H1 (cell line): ENCODE data around the gene IL7R. TPM values are rescaled to one million over a fixed set of nuclear protein-coding genes. Genes with fewer than 3 reads are reported as not detected.

Experiments
- CTCF ChIA-PET: fragments of 300-600 bp; sonication (Branson Sonifier 250); formaldehyde crosslinking; loops from one replicate; lab custom pipeline; 2021; ENCODE audit not compliant: partially characterized antibody; lab: Charles Lee
- POLR2A ChIA-PET: fragments of 300-600 bp; sonication (Branson Sonifier 250); formaldehyde crosslinking; loops from one replicate; lab custom pipeline; 2021; ENCODE audit warnings: inconsistent platforms; ENCODE audit not compliant: partially characterized antibody; lab: Charles Lee
- DNase-seq, 2 experiments: peaks; one replicate each; pipeline versions ENCODE4 v3.0.0 to v3.0.0-alpha.2; 2010 to 2022; ENCODE audit warnings: low spot score in 2 of 2, low read depth in 1 of 2, mixed read lengths in 1 of 2
- FAIRE-seq: peaks from 2 replicates; lab custom pipeline; 2011; peaks lifted over from hg19 to GRCh38; lab: Jason Lieb, UNC
- H2AFZ ChIP-seq: 2 replicates; pipeline ENCODE4 v1.8.1; 2012; ENCODE audit warnings: low read length, inconsistent platforms
- H2AK5ac ChIP-seq: 2 replicates; pipeline ENCODE4 v1.6.1; 2013; ENCODE audit warnings: low read depth, low read length
- H2BK120ac ChIP-seq: replicated peaks from 2 replicates; pipeline ENCODE3; 2013; ENCODE audit warnings: low read depth, low read length, inconsistent platforms
- H2BK12ac ChIP-seq: 2 replicates; pipeline ENCODE4 v1.6.1; 2013; ENCODE audit warnings: low read depth, low read length
- H2BK15ac ChIP-seq: 2 replicates; pipeline ENCODE4 v1.6.1; 2013; ENCODE audit warnings: low read length
- H2BK20ac ChIP-seq: 2 replicates; pipeline ENCODE4 v1.6.1; 2013; ENCODE audit warnings: low read length
- H2BK5ac ChIP-seq: 2 replicates; pipeline ENCODE4 v1.6.1; 2013; ENCODE audit warnings: low read depth, low read length
- H3K14ac ChIP-seq: 2 replicates; pipeline ENCODE4 v1.6.1; 2013; ENCODE audit warnings: inconsistent platforms; ENCODE audit not compliant: insufficient read length
- H3K18ac ChIP-seq: 2 replicates; pipeline ENCODE4 v1.6.1; 2013; ENCODE audit warnings: low read length; ENCODE audit errors: extremely low read depth
- H3K23ac ChIP-seq: 2 replicates; pipeline ENCODE4 v1.6.1; 2013; ENCODE audit warnings: inconsistent platforms; ENCODE audit not compliant: insufficient read length
- H3K23me2 ChIP-seq: 2 replicates; pipeline ENCODE4 v1.6.1; 2013; ENCODE audit warnings: low read depth, low read length
- H3K27ac ChIP-seq: 2 replicates; pipeline ENCODE4 v1.6.1; 2011; ENCODE audit warnings: low read depth, low read length, inconsistent platforms
- H3K27me3 ChIP-seq, 4 experiments: replicated peaks in 1 of 4; 1 replicate in 1 of 4; 2 replicates in 3 of 4; pipeline versions ENCODE4 v1.6.1 to v1.8.1; 2011 to 2013; ENCODE audit warnings: low read length in 3 of 4, mild to moderate bottlenecking in 3 of 4, inconsistent platforms in 2 of 4, mixed read lengths in 2 of 4, moderate library complexity in 1 of 4; ENCODE audit not compliant: control insufficient read depth in 3 of 4, insufficient read depth in 3 of 4; ENCODE audit errors: extremely low read depth in 1 of 4
- H3K36me3 ChIP-seq, 4 experiments: 2 replicates each; pipeline versions ENCODE4 v1.6.1 to v1.8.1; 2011 to 2013; ENCODE audit warnings: mild to moderate bottlenecking in 4 of 4, low read length in 3 of 4, moderate library complexity in 2 of 4, control low read depth in 1 of 4, inconsistent platforms in 1 of 4; ENCODE audit not compliant: insufficient read depth in 4 of 4, control insufficient read depth in 2 of 4
- H3K4ac ChIP-seq: replicated peaks from 2 replicates; pipeline ENCODE3; 2013; ENCODE audit warnings: low read length, low read depth, mixed read lengths, inconsistent platforms; ENCODE audit not compliant: insufficient read length
- H3K4me1 ChIP-seq, 4 experiments: replicated peaks in 1 of 4; 1 replicate in 1 of 4; 2 replicates in 3 of 4; pipeline versions ENCODE4 v1.6.1 to v1.8.1; 2011 to 2013; ENCODE audit warnings: low read length in 3 of 4, inconsistent platforms in 2 of 4, mixed read lengths in 1 of 4; ENCODE audit not compliant: insufficient read depth in 4 of 4, control insufficient read depth in 3 of 4
- H3K4me2 ChIP-seq, 2 experiments: 2 replicates each; pipeline versions ENCODE4 v1.6.1 to v1.8.1; 2011 to 2013; ENCODE audit warnings: low read depth in 2 of 2, low read length in 2 of 2, control low read depth in 1 of 2, inconsistent platforms in 1 of 2, mild to moderate bottlenecking in 1 of 2; ENCODE audit not compliant: insufficient read depth in 1 of 2
- H3K4me3 ChIP-seq, 4 experiments: fragments of 200-600, 300-600 bp in 1 of 4; sonication (generic), shearing (Covaris generic), sonication (Bioruptor Twin) in 1 of 4; 2 replicates each; pipeline versions ENCODE4 v1.5.1 to v1.8.1; 2011 to 2016; ENCODE audit warnings: low read length in 4 of 4, low read depth in 3 of 4, control low read depth in 2 of 4, inconsistent platforms in 2 of 4, mild to moderate bottlenecking in 2 of 4, mixed read lengths in 1 of 4, moderate library complexity in 1 of 4; ENCODE audit not compliant: insufficient read depth in 2 of 4; ENCODE audit errors: extremely low read depth in 1 of 4
- H3K56ac ChIP-seq: replicated peaks from 2 replicates; pipeline ENCODE3; 2013; ENCODE audit warnings: low read depth, mild to moderate bottlenecking, mixed read lengths, low read length, inconsistent platforms; ENCODE audit not compliant: insufficient read length
- H3K79me1 ChIP-seq: 2 replicates; pipeline ENCODE4 v1.6.1; 2013; ENCODE audit warnings: low read depth, low read length, control low read depth
- H3K79me2 ChIP-seq, 2 experiments: 2 replicates each; pipeline versions ENCODE4 v1.6.1 to v1.8.1; 2012 to 2013; ENCODE audit warnings: low read length in 2 of 2, mild to moderate bottlenecking in 2 of 2, inconsistent platforms in 1 of 2; ENCODE audit not compliant: insufficient read depth in 2 of 2, control insufficient read depth in 1 of 2
- H3K9ac ChIP-seq, 4 experiments: replicated peaks in 1 of 4; 1 replicate in 1 of 4; 2 replicates in 3 of 4; pipeline versions ENCODE4 v1.6.1 to v1.8.1; 2011 to 2013; ENCODE audit warnings: low read depth in 3 of 4, low read length in 3 of 4, control low read depth in 2 of 4, mild to moderate bottlenecking in 2 of 4, moderate library complexity in 2 of 4, inconsistent platforms in 1 of 4; ENCODE audit errors: extremely low read depth in 1 of 4
- H3K9me3 ChIP-seq, 2 experiments: 2 replicates each; pipeline versions ENCODE4 v1.6.1 to v1.8.1; 2012 to 2013; ENCODE audit warnings: mild to moderate bottlenecking in 2 of 2, moderate library complexity in 2 of 2, control low read depth in 1 of 2, inconsistent platforms in 1 of 2, low read depth in 1 of 2, low read length in 1 of 2, mixed read lengths in 1 of 2; ENCODE audit not compliant: insufficient read depth in 2 of 2
- H4K20me1 ChIP-seq, 2 experiments: replicated peaks in 1 of 2; 2 replicates each; pipeline versions ENCODE3 to v1.8.1; 2011 to 2013; ENCODE audit warnings: inconsistent platforms in 2 of 2, low read length in 2 of 2, mild to moderate bottlenecking in 1 of 2; ENCODE audit not compliant: insufficient read depth in 2 of 2, control insufficient read depth in 1 of 2
- H4K5ac ChIP-seq: 2 replicates; pipeline ENCODE4 v1.6.1; 2013; ENCODE audit warnings: low read length, low read depth, mixed read lengths, inconsistent platforms; ENCODE audit not compliant: insufficient read length
- H4K8ac ChIP-seq: 2 replicates; pipeline ENCODE4 v1.8.0; 2013; ENCODE audit warnings: mild to moderate bottlenecking, moderate library complexity, low read length, inconsistent platforms; ENCODE audit not compliant: insufficient read depth; ENCODE audit errors: extremely low read depth
- H4K91ac ChIP-seq: replicated peaks from 2 replicates; pipeline ENCODE3; 2013; ENCODE audit warnings: low read length, mixed read lengths, inconsistent platforms; ENCODE audit not compliant: insufficient read length
- BACH1 ChIP-seq: IDR thresholded peaks from 2 replicates; pipeline ENCODE4 v1.6.1; 2012; ENCODE audit warnings: low read length, improper control_type of control experiment
- CBX8 ChIP-seq: fragments of 300-800, 300-1000 bp; sonication (generic); IDR thresholded peaks from 2 replicates; pipeline ENCODE4 v1.7.1; 2016; ENCODE audit warnings: low read depth, low read length, borderline replicate concordance
- CTBP2 ChIP-seq: IDR thresholded peaks from 2 replicates; pipeline ENCODE4 v1.7.0; 2011; ENCODE audit warnings: borderline replicate concordance, mild to moderate bottlenecking, moderate library complexity, mixed read lengths, low read length; ENCODE audit not compliant: insufficient read depth, insufficient read length
- EGR1 ChIP-seq: IDR thresholded peaks from 2 replicates; pipeline ENCODE4 v1.6.1; 2011; ENCODE audit warnings: low read depth, low read length, borderline replicate concordance
- NRF1 ChIP-seq: IDR thresholded peaks from 2 replicates; pipeline ENCODE4 v1.6.1; 2011; ENCODE audit warnings: mild to moderate bottlenecking, low read depth, low read length, improper control_type of control experiment
- RFX5 ChIP-seq: IDR thresholded peaks from 2 replicates; pipeline ENCODE4 v1.6.1; 2011; ENCODE audit warnings: low read depth, low read length, improper control_type of control experiment, borderline replicate concordance
- SIRT6 ChIP-seq: IDR thresholded peaks from one replicate; pipeline ENCODE4 v1.7.1; 2012; ENCODE audit warnings: low read length, inconsistent platforms
- TBP ChIP-seq: IDR thresholded peaks from 2 replicates; pipeline ENCODE4 v1.6.1; 2011; ENCODE audit warnings: low read depth, low read length, improper control_type of control experiment
- WGBS, 2 experiments: shearing (Covaris generic) in 1 of 2; methylation state at CpG; one replicate each; pipeline versions ENCODE4 v1.1.6 to v1.1.7; 2013 to 2015; ENCODE audit warnings: low lambda C conversion rate in 2 of 2, mixed read lengths in 2 of 2, inconsistent platforms in 1 of 2, low coverage in 1 of 2, missing lambda C conversion rate in 1 of 2; ENCODE audit not compliant: insufficient replicate concordance in 2 of 2, insufficient coverage in 1 of 2, insufficient read length in 1 of 2; ENCODE audit errors: extremely low coverage in 1 of 2, missing lambda C conversion rate in 1 of 2; 5-methylcytosine and 5-hydroxymethylcytosine counted together
- long read RNA-seq, 2 experiments: library from RNA in 1 of 2; library from capped mRNA in 1 of 2; stranded (forward); transcript quantifications; one replicate each; pipeline ENCODE4 v2.0.0, GENCODE V29; 2021; ENCODE audit warnings: inconsistent platforms in 1 of 2
- polyA minus RNA-seq, 3 experiments: library from RNA; depleted of rRNA, polyadenylated mRNA; stranded (reverse); fragments of >200 nt; gene quantifications; 1 replicate in 2 of 3; 2 replicates in 1 of 3; pipeline ENCODE4 v1.2.3, GENCODE V29; 2011
- polyA plus RNA-seq, 7 experiments: library from polyadenylated mRNA; depleted of rRNA in 3 of 7; stranded (reverse) in 5 of 7; unstranded in 2 of 7; fragments of >200 nt in 5 of 7; fragments of 200-250 nt in 2 of 7; gene quantifications; 1 replicate in 5 of 7; 2 replicates in 1 of 7; 4 replicates in 1 of 7; pipeline versions ENCODE4 v1.2.1 to v1.2.3, GENCODE V29; 2011 to 2013; ENCODE audit warnings: missing spikeins in 2 of 7, mixed read lengths in 2 of 7
- total RNA-seq: library from RNA; stranded (reverse); fragmentation: NEBNext Ultra II Directional; extraction: Animal tissue kit (Norgen Biotek cat#: 25700); gene quantifications from 2 replicates; pipeline ENCODE4 v1.2.1, GENCODE V29; 2021
- TF ChIP-seq, protein P1 (sequence below): IDR thresholded peaks from 2 replicates; pipeline ENCODE4 v1.6.1; 2011; ENCODE audit warnings: low read depth, mild to moderate bottlenecking, low read length; ENCODE audit not compliant: insufficient read depth

IL7R gene, protein sequence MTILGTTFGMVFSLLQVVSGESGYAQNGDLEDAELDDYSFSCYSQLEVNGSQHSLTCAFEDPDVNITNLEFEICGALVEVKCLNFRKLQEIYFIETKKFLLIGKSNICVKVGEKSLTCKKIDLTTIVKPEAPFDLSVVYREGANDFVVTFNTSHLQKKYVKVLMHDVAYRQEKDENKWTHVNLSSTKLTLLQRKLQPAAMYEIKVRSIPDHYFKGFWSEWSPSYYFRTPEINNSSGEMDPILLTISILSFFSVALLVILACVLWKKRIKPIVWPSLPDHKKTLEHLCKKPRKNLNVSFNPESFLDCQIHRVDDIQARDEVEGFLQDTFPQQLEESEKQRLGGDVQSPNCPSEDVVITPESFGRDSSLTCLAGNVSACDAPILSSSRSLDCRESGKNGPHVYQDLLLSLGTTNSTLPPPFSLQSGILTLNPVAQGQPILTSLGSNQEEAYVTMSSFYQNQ
- 0.25 TPM in 1 of 2 replicates, not detected in the other for total RNA-seq
- not detected in 2 replicates for polyA plus RNA-seq (2011; rRNA removed)
- not detected for polyA plus RNA-seq (2011; cell fraction: cytosol; rRNA removed)
- polyA plus RNA-seq (2011; cell fraction: nucleus; rRNA removed): not detected
- not detected in 4 replicates for polyA plus RNA-seq (2012, experiment 1 of 2)
- not detected for polyA plus RNA-seq (2012, experiment 2 of 2)
- polyA plus RNA-seq (2013, experiment 1 of 2): 0.02 TPM
- 0.11 TPM for polyA plus RNA-seq (2013, experiment 2 of 2)
- 0.03 TPM in 1 of 2 replicates, not detected in the other for polyA minus RNA-seq (2011; rRNA and poly(A)+ RNA removed)
- polyA minus RNA-seq (2011; cell fraction: cytosol; rRNA and poly(A)+ RNA removed): not detected
- 0.10 TPM for polyA minus RNA-seq (2011; cell fraction: nucleus; rRNA and poly(A)+ RNA removed)
- long read RNA-seq, experiment 1: 0 reads
- long read RNA-seq, experiment 2: 0 reads

DNA sequence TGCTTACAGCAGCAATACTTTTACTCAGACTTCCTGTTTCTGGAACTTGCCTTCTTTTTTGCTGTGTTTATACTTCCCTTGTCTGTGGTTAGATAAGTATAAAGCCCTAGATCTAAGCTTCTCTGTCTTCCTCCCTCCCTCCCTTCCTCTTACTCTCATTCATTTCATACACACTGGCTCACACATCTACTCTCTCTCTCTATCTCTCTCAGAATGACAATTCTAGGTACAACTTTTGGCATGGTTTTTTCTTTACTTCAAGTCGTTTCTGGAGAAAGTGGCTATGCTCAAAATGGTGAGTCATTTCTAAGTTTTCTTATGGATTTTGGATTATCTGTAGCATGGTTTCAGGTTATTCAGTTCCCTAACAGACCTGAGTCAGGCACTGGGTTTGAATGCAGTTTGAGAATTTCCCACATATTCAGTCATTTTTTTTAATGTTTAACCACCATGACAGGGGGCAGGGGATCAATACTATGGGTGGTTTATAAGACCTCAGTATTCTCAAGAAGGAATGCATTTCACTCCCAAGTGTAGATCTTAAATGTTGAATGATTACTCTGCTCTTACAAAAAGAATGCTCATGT is at the start of gene IL7R:
TSS of gene IL7R (plus strand) at position 127 of the 587 bp plus-strand sequence. CDS start at position 214, 87 bp downstream.
- no peak within 1 kb of the TSS for H2BK12ac ChIP-seq
- H4K8ac ChIP-seq: no peak within 1 kb of the TSS
- no peaks in the 10 kb centered on the region for H3K79me2 ChIP-seq
- H4K20me1 ChIP-seq: no peaks in the 10 kb centered on the region
- H3K4me1 ChIP-seq: peaks cover 0 to 7% (median 2%) of the 10 kb centered on the region in 4 experiments; a peak in 3 of 7 replicates
- no peak within 1 kb of the TSS for H2AK5ac ChIP-seq
- FAIRE-seq: no peak
- H4K5ac ChIP-seq: no peak within 1 kb of the TSS
- no peak within 1 kb of the TSS for H3K4ac ChIP-seq
- ChIA-PET POLR2A (no interaction called here), CTCF (interaction anchor here (0.6 to 1.0 kb wide), 2 partner anchors 32 to 1148 kb away, joined by 3 to 7 read pairs; no protein-coding TSS in a partner anchor)
- WGBS, 2 experiments: 79% methylated on average over 1 of the region's 1 CpG; no CpG with 5 or more reads in 1 of the 2 experiments
- no peak within 1 kb of the TSS for H4K91ac ChIP-seq
- no peak within 1 kb of the TSS for H3K18ac ChIP-seq
- H3K4me2 ChIP-seq: no peak within 1 kb of the TSS
- H3K23ac ChIP-seq: no peak within 1 kb of the TSS
- H3K4me3 ChIP-seq: no peak within 1 kb of the TSS
- no peak within 1 kb of the TSS for H3K14ac ChIP-seq
- H3K27ac ChIP-seq: no peak within 1 kb of the TSS
- H3K79me1 ChIP-seq: no peaks in the 10 kb centered on the region
- no peak within 1 kb of the TSS for H2BK15ac ChIP-seq
- H3K9me3 ChIP-seq: no peaks in the 10 kb centered on the region
- DNase-seq: no peak
- H3K56ac ChIP-seq: no peak within 1 kb of the TSS
- no peak within 1 kb of the TSS for H2BK5ac ChIP-seq
- no peaks in the 10 kb centered on the region for H3K23me2 ChIP-seq
- no peak within 1 kb of the TSS for H2BK120ac ChIP-seq
- no peaks in the 10 kb centered on the region for H3K27me3 ChIP-seq
- H2AFZ ChIP-seq: no peak within 1 kb of the TSS
- no peak within 1 kb of the TSS for H2BK20ac ChIP-seq
- H3K36me3 ChIP-seq: no peaks in the 10 kb centered on the region
- H3K9ac ChIP-seq: no peak within 1 kb of the TSS
- TF ChIP-seq EGR1 (no peak), SIRT6 (no peak), TBP (no peak), RFX5 (no peak), BACH1 (no peak), CBX8 (no peak), CTBP2 (no peak), NRF1 (no peak)
- TF ChIP-seq, protein P1, sequence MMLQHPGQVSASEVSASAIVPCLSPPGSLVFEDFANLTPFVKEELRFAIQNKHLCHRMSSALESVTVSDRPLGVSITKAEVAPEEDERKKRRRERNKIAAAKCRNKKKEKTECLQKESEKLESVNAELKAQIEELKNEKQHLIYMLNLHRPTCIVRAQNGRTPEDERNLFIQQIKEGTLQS: no peak
